GM12878 (cell line): ENCODE data around the gene FAAP24. TPM values are rescaled to one million over a fixed set of nuclear protein-coding genes. Genes with fewer than 3 reads are reported as not detected.

ENCODE experiments used
- BMI1 ChIP-seq: fragments of 450-650 bp; IDR thresholded peaks from 2 replicates; pipeline ENCODE4 v1.6.1; 2016; ENCODE audit warnings: mild to moderate bottlenecking, moderate library complexity, borderline replicate concordance
- CBX3 ChIP-seq: fragments of 200-600 bp; sonication (generic); IDR thresholded peaks from 2 replicates; pipeline ENCODE4 v1.6.1; 2016; ENCODE audit warnings: low read depth, borderline replicate concordance
- CREM ChIP-seq: IDR thresholded peaks from 2 replicates; pipeline ENCODE4 v1.6.1; 2014; ENCODE audit warnings: antibody characterized with exemption, low read depth
- FOS ChIP-seq: IDR thresholded peaks from 3 replicates; pipeline ENCODE4 v1.6.1; 2011; ENCODE audit warnings: borderline replicate concordance; ENCODE audit not compliant: insufficient read length; ENCODE audit errors: extremely low read depth
- FOXK2 ChIP-seq: fragments of 450-650 bp; IDR thresholded peaks from 2 replicates; pipeline ENCODE4 v1.6.1; 2017; ENCODE audit warnings: mild to moderate bottlenecking, moderate library complexity
- FOXM1 ChIP-seq: IDR thresholded peaks from 2 replicates; pipeline ENCODE4 v1.6.1; 2012; ENCODE audit warnings: low read depth, mild to moderate bottlenecking, inconsistent platforms, low read length, moderate library complexity
- GABPA ChIP-seq: IDR thresholded peaks from 2 replicates; pipeline ENCODE4 v1.6.1; 2014; ENCODE audit warnings: antibody characterized with exemption, low read depth, mild to moderate bottlenecking, inconsistent platforms
- GATAD2B ChIP-seq: fragments of 450-650 bp; conservative IDR thresholded peaks from 2 replicates; pipeline ENCODE4 v1.6.1; 2017; ENCODE audit warnings: low read depth, mild to moderate bottlenecking, moderate library complexity
- IKZF2 ChIP-seq, 2 experiments: fragments of 450-650 bp; IDR thresholded peaks; 2 replicates each; pipeline ENCODE4 v1.6.1; 2017; ENCODE audit warnings: mild to moderate bottlenecking in 2 of 2, moderate library complexity in 2 of 2
- KAT2A ChIP-seq: conservative IDR thresholded peaks from 2 replicates; pipeline ENCODE4 v1.6.1; 2011; ENCODE audit warnings: low read depth, low read length; ENCODE audit not compliant: control insufficient read depth
- KLF5 ChIP-seq: fragments of 450-650 bp; IDR thresholded peaks from 2 replicates; pipeline ENCODE4 v1.6.1; 2014; ENCODE audit warnings: mild to moderate bottlenecking; ENCODE audit not compliant: partially characterized antibody
- MTA2 ChIP-seq: fragments of 450-650 bp; IDR thresholded peaks from 2 replicates; pipeline ENCODE4 v1.6.1; 2016; ENCODE audit warnings: low read depth, mild to moderate bottlenecking, moderate library complexity
- MXI1 ChIP-seq: fragments of 150-350 bp; IDR thresholded peaks from 2 replicates; pipeline ENCODE4 v1.6.1; 2011; ENCODE audit warnings: low read depth, mild to moderate bottlenecking, inconsistent platforms, low read length, improper control_type of control experiment
- NFYB ChIP-seq: IDR thresholded peaks from 2 replicates; pipeline ENCODE4 v1.6.1; 2011; ENCODE audit warnings: low read depth, mild to moderate bottlenecking, low read length, improper control_type of control experiment, moderate library complexity; ENCODE audit not compliant: insufficient read depth
- NR2C1 ChIP-seq: fragments of 450-650 bp; IDR thresholded peaks from 2 replicates; pipeline ENCODE4 v1.6.1; 2017; ENCODE audit warnings: antibody characterized with exemption, mild to moderate bottlenecking, moderate library complexity
- RBBP5 ChIP-seq: fragments of 200-600 bp; sonication (generic); conservative IDR thresholded peaks from 2 replicates; pipeline ENCODE4 v1.6.1; 2016
- RELA ChIP-seq: fragments of 450-650 bp; IDR thresholded peaks from 2 replicates; pipeline ENCODE4 v1.8.0; 2014; ENCODE audit warnings: borderline replicate concordance; ENCODE audit not compliant: partially characterized antibody
- SP1 ChIP-seq: IDR thresholded peaks from one replicate; pipeline ENCODE4 v1.6.1; 2011; ENCODE audit warnings: low read depth, low read length
- SPI1 ChIP-seq: IDR thresholded peaks from 2 replicates; pipeline ENCODE4 v1.6.1; 2011; ENCODE audit warnings: low read depth, mild to moderate bottlenecking, low read length, moderate library complexity, borderline replicate concordance; ENCODE audit not compliant: insufficient read depth
- TBL1XR1 ChIP-seq: IDR thresholded peaks from 2 replicates; pipeline ENCODE4 v1.6.1; 2012; ENCODE audit warnings: low read depth, low read length, improper control_type of control experiment
- ZNF207 ChIP-seq: fragments of 450-650 bp; IDR thresholded peaks from 2 replicates; pipeline ENCODE4 v1.6.1; 2014; ENCODE audit warnings: antibody characterized with exemption, mild to moderate bottlenecking, borderline replicate concordance
- ZNF217 ChIP-seq: fragments of 450-650 bp; IDR thresholded peaks from 2 replicates; pipeline ENCODE4 v1.6.1; 2017; ENCODE audit warnings: antibody characterized with exemption, mild to moderate bottlenecking
- ZNF24 ChIP-seq: fragments of 450-650 bp; IDR thresholded peaks from 2 replicates; pipeline ENCODE4 v1.6.1; 2017; ENCODE audit warnings: antibody characterized with exemption, mild to moderate bottlenecking
- ZNF274 ChIP-seq: IDR thresholded peaks from one replicate; pipeline ENCODE4 v1.8.0; 2011; ENCODE audit not compliant: insufficient read length, insufficient read depth
- polyA plus RNA-seq, 11 experiments: library from polyadenylated mRNA; depleted of rRNA in 4 of 11; unstranded in 6 of 11; stranded (reverse) in 5 of 11; fragments of >200 nt; fragmentation: Nextera tagmentation in 4 of 11; fragmentation: Illumina TruSeq in 1 of 11; extraction: Ambion mirVana in 4 of 11; extraction: Trizol in 1 of 11; gene quantifications; 1 replicate in 1 of 11; 2 replicates in 10 of 11; pipeline versions ENCODE4 v1.2.1 to v1.2.3, GENCODE V29; 2011 to 2016; ENCODE audit warnings: inconsistent platforms in 2 of 11, missing spikeins in 2 of 11, low read depth in 1 of 11
- total RNA-seq, 4 experiments: library from RNA; depleted of rRNA in 3 of 4; stranded (reverse); fragments of >200 nt in 3 of 4; fragmentation: Illumina TruSeq in 1 of 4; extraction: Trizol in 1 of 4; gene quantifications; 2 replicates each; pipeline versions ENCODE4 v1.2.1 to v1.2.3, GENCODE V29; 2013 to 2021
- TF ChIP-seq, protein P1 (sequence below): fragments of 450-650 bp; IDR thresholded peaks from 2 replicates; pipeline ENCODE4 v1.6.1; 2017; ENCODE audit warnings: low read depth, mild to moderate bottlenecking, moderate library complexity
- TF ChIP-seq, protein P2 (sequence below): fragments of 150-350 bp; IDR thresholded peaks from 2 replicates; pipeline ENCODE4 v1.6.1; 2014; ENCODE audit warnings: mild to moderate bottlenecking, low read depth, low read length
- TF ChIP-seq, protein P3 (sequence below): fragments of 450-650 bp; IDR thresholded peaks from 2 replicates; pipeline ENCODE4 v1.6.1; 2018; ENCODE audit warnings: borderline replicate concordance, mild to moderate bottlenecking; ENCODE audit not compliant: partially characterized antibody

Gene FAAP24
- total and polyA plus RNA-seq, 10 of the 15 experiments (the other 5 are each of a cell fraction or from before 2014, with no cell fraction given): 6.4 to 17.4 (median 9.9) TPM

DNA sequence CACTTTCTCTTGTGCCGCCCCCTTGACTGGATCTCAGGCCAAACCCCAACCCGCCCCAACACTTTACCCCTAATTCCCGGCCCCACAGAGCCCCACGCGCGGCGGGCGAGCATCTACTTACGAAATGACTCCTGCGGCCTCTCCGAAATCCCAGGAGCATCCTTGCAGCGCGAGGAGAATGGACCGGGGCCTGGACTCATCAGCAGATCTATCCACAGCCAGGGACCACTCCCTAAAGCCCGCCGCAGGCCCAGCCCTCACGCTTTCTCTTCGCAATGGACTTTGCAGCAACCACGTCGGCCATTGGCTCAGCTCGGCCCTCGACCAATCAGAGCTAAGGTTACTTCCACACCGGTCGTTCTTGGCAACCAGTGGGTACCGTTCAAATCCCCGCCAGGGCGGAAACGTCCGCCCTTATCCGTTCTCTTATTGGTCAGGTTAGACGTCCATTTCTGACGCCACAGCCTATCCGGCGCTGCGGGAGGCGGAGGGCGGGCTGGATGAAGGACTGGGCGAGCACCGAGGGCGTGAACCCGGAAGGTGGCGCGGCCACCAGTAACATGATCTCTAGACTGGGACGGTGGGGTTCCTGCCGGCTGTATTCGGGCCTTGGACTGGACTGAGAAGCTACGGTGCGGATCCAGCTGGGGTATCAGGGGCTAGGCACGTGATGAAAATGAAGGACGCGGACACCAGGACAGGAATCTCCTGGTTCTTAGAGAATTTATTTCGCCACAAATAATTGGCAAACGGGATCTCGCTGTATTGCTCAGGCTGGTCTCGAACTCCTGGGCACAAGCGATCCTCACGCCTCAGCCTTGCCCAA, at the start of gene FAAP24, which contains the start of gene CEP89 (continued):
- TF ChIP-seq, protein P1, sequence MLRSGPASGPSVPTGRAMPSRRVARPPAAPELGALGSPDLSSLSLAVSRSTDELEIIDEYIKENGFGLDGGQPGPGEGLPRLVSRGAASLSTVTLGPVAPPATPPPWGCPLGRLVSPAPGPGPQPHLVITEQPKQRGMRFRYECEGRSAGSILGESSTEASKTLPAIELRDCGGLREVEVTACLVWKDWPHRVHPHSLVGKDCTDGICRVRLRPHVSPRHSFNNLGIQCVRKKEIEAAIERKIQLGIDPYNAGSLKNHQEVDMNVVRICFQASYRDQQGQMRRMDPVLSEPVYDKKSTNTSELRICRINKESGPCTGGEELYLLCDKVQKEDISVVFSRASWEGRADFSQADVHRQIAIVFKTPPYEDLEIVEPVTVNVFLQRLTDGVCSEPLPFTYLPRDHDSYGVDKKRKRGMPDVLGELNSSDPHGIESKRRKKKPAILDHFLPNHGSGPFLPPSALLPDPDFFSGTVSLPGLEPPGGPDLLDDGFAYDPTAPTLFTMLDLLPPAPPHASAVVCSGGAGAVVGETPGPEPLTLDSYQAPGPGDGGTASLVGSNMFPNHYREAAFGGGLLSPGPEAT: no peak
- no peak for TF ChIP-seq CBX3
- no peak; the same call in 1 of the 2 replicates for TF ChIP-seq ZNF207
- TF ChIP-seq SPI1: no peak
- TF ChIP-seq FOXM1: peak; percentile 95
- no peak for TF ChIP-seq RBBP5
- 0 out of 4 replicates have a peak, but pooled peaks of 1 of the 2 experiments have one; percentile 18 for TF ChIP-seq IKZF2 (IDR thresholded peaks at IDR 0.05)
- no peak for TF ChIP-seq FOXK2
- TF ChIP-seq FOS: peak; percentile 78
- TF ChIP-seq CREM: peak; percentile 87
- no peak for TF ChIP-seq ZNF274
- TF ChIP-seq NR2C1: peak; percentile 88
- no peak for TF ChIP-seq TBL1XR1
- TF ChIP-seq GATAD2B: peak; percentile 95
- TF ChIP-seq, protein P2, sequence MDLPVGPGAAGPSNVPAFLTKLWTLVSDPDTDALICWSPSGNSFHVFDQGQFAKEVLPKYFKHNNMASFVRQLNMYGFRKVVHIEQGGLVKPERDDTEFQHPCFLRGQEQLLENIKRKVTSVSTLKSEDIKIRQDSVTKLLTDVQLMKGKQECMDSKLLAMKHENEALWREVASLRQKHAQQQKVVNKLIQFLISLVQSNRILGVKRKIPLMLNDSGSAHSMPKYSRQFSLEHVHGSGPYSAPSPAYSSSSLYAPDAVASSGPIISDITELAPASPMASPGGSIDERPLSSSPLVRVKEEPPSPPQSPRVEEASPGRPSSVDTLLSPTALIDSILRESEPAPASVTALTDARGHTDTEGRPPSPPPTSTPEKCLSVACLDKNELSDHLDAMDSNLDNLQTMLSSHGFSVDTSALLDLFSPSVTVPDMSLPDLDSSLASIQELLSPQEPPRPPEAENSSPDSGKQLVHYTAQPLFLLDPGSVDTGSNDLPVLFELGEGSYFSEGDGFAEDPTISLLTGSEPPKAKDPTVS: 0 out of 2 replicates have a peak, but pooled peaks have one; percentile 23
- 0 out of 2 replicates have a peak, but pooled peaks have one; percentile 28 for TF ChIP-seq MTA2
- TF ChIP-seq KLF5: peak; percentile 64
- peak; percentile 100 for TF ChIP-seq SP1
- TF ChIP-seq BMI1: peak; percentile 96
- peak; percentile 98 for TF ChIP-seq MXI1
- TF ChIP-seq KAT2A: no peak
- peak; percentile 97 for TF ChIP-seq NFYB
- TF ChIP-seq ZNF217: no peak
- TF ChIP-seq GABPA: peak; percentile 90
- TF ChIP-seq RELA: peak; percentile 61
- TF ChIP-seq, protein P3, sequence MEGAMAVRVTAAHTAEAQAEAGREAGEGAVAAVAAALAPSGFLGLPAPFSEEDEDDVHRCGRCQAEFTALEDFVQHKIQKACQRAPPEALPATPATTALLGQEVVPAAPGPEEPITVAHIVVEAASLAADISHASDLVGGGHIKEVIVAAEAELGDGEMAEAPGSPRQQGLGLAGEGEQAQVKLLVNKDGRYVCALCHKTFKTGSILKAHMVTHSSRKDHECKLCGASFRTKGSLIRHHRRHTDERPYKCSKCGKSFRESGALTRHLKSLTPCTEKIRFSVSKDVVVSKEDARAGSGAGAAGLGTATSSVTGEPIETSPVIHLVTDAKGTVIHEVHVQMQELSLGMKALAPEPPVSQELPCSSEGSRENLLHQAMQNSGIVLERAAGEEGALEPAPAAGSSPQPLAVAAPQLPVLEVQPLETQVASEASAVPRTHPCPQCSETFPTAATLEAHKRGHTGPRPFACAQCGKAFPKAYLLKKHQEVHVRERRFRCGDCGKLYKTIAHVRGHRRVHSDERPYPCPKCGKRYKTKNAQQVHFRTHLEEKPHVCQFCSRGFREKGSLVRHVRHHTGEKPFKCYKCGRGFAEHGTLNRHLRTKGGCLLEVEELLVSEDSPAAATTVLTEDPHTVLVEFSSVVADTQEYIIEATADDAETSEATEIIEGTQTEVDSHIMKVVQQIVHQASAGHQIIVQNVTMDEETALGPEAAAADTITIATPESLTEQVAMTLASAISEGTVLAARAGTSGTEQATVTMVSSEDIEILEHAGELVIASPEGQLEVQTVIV: peak; percentile 89
- no peak for TF ChIP-seq ZNF24
